ENCODE results near the gene TMEM178B. TPM values are rescaled to one million over a fixed set of nuclear protein-coding genes. Genes with fewer than 3 reads are reported as not detected.

The TMEM178B gene
- total and polyA plus RNA-seq, 9 of the 15 experiments (the other 6 are each of a cell fraction or from before 2014, with no cell fraction given) = under 0.01 to 0.03 (median 0.01) TPM; not detected in 5

GRCh38 chr7:141397236-141398163 is 323.6 kb downstream of the TMEM178B start:
- CTCF ChIA-PET (ENCODE audit: low intra/inter-chr PET ratio) = no interaction called here
- ATAC-seq = no peak
- DNase-seq (ENCODE audit: extremely low read depth in 1 of 4, low spot score in 3 of 4) = no peak
- under 1% methylated on average over 7 of the region's 7 CpGs for WGBS (ENCODE audit: insufficient coverage, low coverage, missing lambda C conversion rate)
- Histone ChIP-seq H3K36me3 (ENCODE audit: control insufficient read depth, insufficient read depth, low read length) (no peaks in the 10 kb centered on the region), H4K20me1 (replicated peaks; ENCODE audit: control insufficient read depth, insufficient read depth, low read length) (no peaks in the 10 kb centered on the region; the same call in 1 of the 2 replicates), H3K27ac (ENCODE audit: extremely low read depth, low read depth, low read length) (no peak overlapping the region), H3K9me1 (ENCODE audit: control insufficient read depth, insufficient read depth, low read length) (no peaks in the 10 kb centered on the region), H2AFZ (ENCODE audit: low read depth, low read length) (no peak overlapping the region), H3K9me3 (replicated peaks; ENCODE audit: control insufficient read depth, insufficient read depth, low read depth, low read length) (no peaks in the 10 kb centered on the region), H3K4me3 (no peak overlapping the region), H3K79me2 (ENCODE audit: control insufficient read depth, insufficient read depth, low read length) (no peaks in the 10 kb centered on the region), H3K9ac (ENCODE audit: insufficient read depth in 1 of 2, low read depth in 2 of 2, low read length in 2 of 2) (no peak overlapping the region), H3K4me2 (ENCODE audit: insufficient read depth, low read length) (no peak overlapping the region), H3K27me3 (ENCODE audit: control insufficient read depth in 2 of 2, insufficient read depth in 2 of 2, low read length in 2 of 2) (peaks cover 4 to 26% of the 10 kb centered on the region in 2 experiments; a peak in 4 of 5 replicates), H3K4me1 (replicated peaks in 1 of 2; ENCODE audit: control insufficient read depth in 2 of 2, insufficient read depth in 2 of 2, low read length in 2 of 2) (no peaks in the 10 kb centered on the region)
- POLR2A ChIA-PET = interaction anchor here (1.3 to 1.4 kb wide), 2 partner anchors 8 to 19 kb away, joined by 3 to 4 read pairs; no protein-coding TSS in a partner anchor
- in situ Hi-C loops (cut with MboI) (no loop called here), intact Hi-C loops (cut with micrococcal nuclease) (no loop called here)
- no peak for TF ChIP-seq ZNF277 (CRISPR knock-in tag; IDR thresholded peaks at IDR 0.05; ENCODE audit: borderline replicate concordance)
- TF ChIP-seq ZNF76 (CRISPR knock-in tag; IDR thresholded peaks at IDR 0.05; ENCODE audit: borderline replicate concordance) = no peak
- no peak for TF ChIP-seq MNT (conservative IDR thresholded peaks at IDR 0.05)
- no peak for TF ChIP-seq NRF1 (conservative IDR thresholded peaks at IDR 0.05 in 1 of 2, IDR thresholded peaks at IDR 0.05 in 1 of 2)
- TF ChIP-seq GTF2E2 (tag; IDR thresholded peaks at IDR 0.05) = no peak
- no peak for TF ChIP-seq PCBP2 (IDR thresholded peaks at IDR 0.05; ENCODE audit: low read depth, low read length, poor library complexity, severe bottlenecking)
- no peak for TF ChIP-seq ESRRB (CRISPR knock-in tag; IDR thresholded peaks at IDR 0.05; ENCODE audit: borderline replicate concordance)
- no peak for TF ChIP-seq ZNF695 (CRISPR knock-in tag; IDR thresholded peaks at IDR 0.05)
- no peak for TF ChIP-seq CEBPB (tag; IDR thresholded peaks at IDR 0.05)
- TF ChIP-seq TAL1 (IDR thresholded peaks at IDR 0.05) = no peak
- no peak for TF ChIP-seq HDAC8 (tag; IDR thresholded peaks at IDR 0.05)
- TF ChIP-seq PRDM10 (IDR thresholded peaks at IDR 0.05; ENCODE audit: partially characterized antibody) = no peak
- FAIRE-seq = no peak
- no TSS peak for BruUV-seq (replicated peaks)
